Measurements from ENCODE around the gene DLGAP1.

GRCh38 chr18:3654442-3655253 is 800.5 kb downstream of the DLGAP1 start:
- no peak for TF ChIP-seq EZH2 (IDR thresholded peaks at IDR 0.05; ENCODE audit: borderline replicate concordance, control insufficient read depth, low read depth, low read length)
- TF ChIP-seq CTCF (IDR thresholded peaks at IDR 0.05 in 2 of 3, conservative IDR thresholded peaks at IDR 0.05 in 1 of 3; ENCODE audit: control insufficient read depth in 2 of 3, extremely low read depth in 1 of 3, insufficient read depth in 1 of 3, low read depth in 3 of 3, low read length in 3 of 3): no peak
- no peak for TF ChIP-seq CBFB (IDR thresholded peaks at IDR 0.05; ENCODE audit: low read depth)
- TF ChIP-seq RAD21 (IDR thresholded peaks at IDR 0.05; ENCODE audit: insufficient read depth, low read depth, low read length): no peak
- no peak for TF ChIP-seq SREBF2 (IDR thresholded peaks at IDR 0.05; ENCODE audit: low read length)
- TF ChIP-seq NFIC (IDR thresholded peaks at IDR 0.05; ENCODE audit: low read depth, low read length): no peak
- no peak for TF ChIP-seq EED (IDR thresholded peaks at IDR 0.05; ENCODE audit: low read depth)
- no peak for TF ChIP-seq POLR2A (IDR thresholded peaks at IDR 0.05; ENCODE audit: low read depth, low read length)
- TF ChIP-seq BHLHE40 (IDR thresholded peaks at IDR 0.05; ENCODE audit: borderline replicate concordance in 1 of 2, low read depth in 2 of 2, low read length in 1 of 2): no peak
- no peak for TF ChIP-seq SMAD1 (IDR thresholded peaks at IDR 0.05; ENCODE audit: low read depth, partially characterized antibody)
- no peak for TF ChIP-seq TARDBP (IDR thresholded peaks at IDR 0.05; ENCODE audit: borderline replicate concordance)
- no peak for TF ChIP-seq KDM1A (IDR thresholded peaks at IDR 0.05; ENCODE audit: borderline replicate concordance)
- no peak for TF ChIP-seq REST (IDR thresholded peaks at IDR 0.05; ENCODE audit: low read depth, low read length)
- no peak for TF ChIP-seq RCOR1 (conservative IDR thresholded peaks at IDR 0.05; ENCODE audit: low read depth, low read length)
